GM23338 (cell line): Measurements from ENCODE around the gene TRIOBP. TPM values are rescaled to one million over a fixed set of nuclear protein-coding genes. Genes with fewer than 3 reads are reported as not detected.

Experiments
- ATAC-seq: fragments of 200-7000 bp; cut with Tn5 transposase; 3 replicates; pipeline ENCODE4 v1.9.1; 2020
- DNase-seq: peaks from one replicate; pipeline ENCODE4 v3.0.0-alpha.2; 2015; ENCODE audit warnings: low spot score
- H2AFZ ChIP-seq: fragments of 200-600 bp; sonication (generic); 2 replicates; pipeline ENCODE4 v1.8.0; 2016; ENCODE audit warnings: antibody characterized with exemption, mild to moderate bottlenecking, moderate library complexity
- H3F3A ChIP-seq: fragments of 200-600 bp; sonication (generic); replicated peaks from 2 replicates; pipeline ENCODE4 v1.8.0; 2017; ENCODE audit warnings: antibody characterized with exemption, mixed run types, low read depth
- H3K27ac ChIP-seq: fragments of 200-600 bp; sonication (generic); 2 replicates; pipeline ENCODE4 v1.6.1; 2016; ENCODE audit warnings: low read depth
- H3K27me3 ChIP-seq: fragments of 200-600 bp; sonication (generic); 2 replicates; pipeline ENCODE4 v1.8.0; 2016; ENCODE audit warnings: mild to moderate bottlenecking, mixed run types, moderate library complexity; ENCODE audit not compliant: insufficient read depth
- H3K36me3 ChIP-seq: fragments of 200-600 bp; sonication (generic); 2 replicates; pipeline ENCODE4 v1.8.0; 2016; ENCODE audit warnings: mild to moderate bottlenecking; ENCODE audit not compliant: insufficient read depth
- H3K4me1 ChIP-seq: fragments of 200-600 bp; sonication (generic); 2 replicates; pipeline ENCODE4 v1.8.0; 2016; ENCODE audit warnings: mild to moderate bottlenecking, moderate library complexity; ENCODE audit not compliant: insufficient read depth
- H3K4me2 ChIP-seq: fragments of 200-600 bp; sonication (generic); 2 replicates; pipeline ENCODE4 v1.7.1; 2017; ENCODE audit warnings: mixed run types
- H3K4me3 ChIP-seq: fragments of 200-600 bp; sonication (generic); 2 replicates; pipeline ENCODE4 v1.6.1; 2016; ENCODE audit warnings: mixed run types
- H3K79me2 ChIP-seq: fragments of 200-600 bp; sonication (generic); replicated peaks from 2 replicates; pipeline ENCODE4 v1.8.0; 2017; ENCODE audit warnings: mild to moderate bottlenecking; ENCODE audit not compliant: insufficient read depth
- H3K9me2 ChIP-seq: fragments of 200-600 bp; sonication (generic); 2 replicates; pipeline ENCODE4 v1.8.0; 2017; ENCODE audit not compliant: insufficient read depth
- H4K20me1 ChIP-seq: fragments of 200-600 bp; sonication (generic); replicated peaks from 2 replicates; pipeline ENCODE4 v1.8.0; 2017; ENCODE audit warnings: mild to moderate bottlenecking; ENCODE audit not compliant: insufficient read depth
- H3K27ac Mint-ChIP-seq: 2 replicates; pipeline ENCODE4 v1.8.0; 2020; ENCODE audit warnings: inconsistent platforms, mild to moderate bottlenecking, moderate library complexity, mixed read lengths
- H3K27me3 Mint-ChIP-seq: 3 replicates; pipeline ENCODE4 v1.8.0; 2022; ENCODE audit warnings: low read depth, mild to moderate bottlenecking, moderate library complexity, mixed read lengths, inconsistent platforms; ENCODE audit not compliant: insufficient read depth, poor library complexity
- H3K36me3 Mint-ChIP-seq: 3 replicates; pipeline ENCODE4 v1.8.0; 2021; ENCODE audit warnings: low read depth, mild to moderate bottlenecking, inconsistent platforms, moderate library complexity, mixed read lengths
- H3K4me1 Mint-ChIP-seq: 3 replicates; pipeline ENCODE4 v1.8.0; 2020; ENCODE audit warnings: mild to moderate bottlenecking, inconsistent platforms, mixed read lengths
- H3K4me3 Mint-ChIP-seq: 3 replicates; pipeline ENCODE4 v1.8.0; 2021; ENCODE audit warnings: moderate library complexity, mild to moderate bottlenecking, inconsistent platforms, mixed read lengths
- H3K9me3 Mint-ChIP-seq: 3 replicates; pipeline ENCODE4 v1.8.0; 2020; ENCODE audit warnings: moderate library complexity, mild to moderate bottlenecking, inconsistent platforms, mixed read lengths
- CREB1 ChIP-seq: fragments of 250-450 bp; sonication (Bioruptor Pico); IDR thresholded peaks from 2 replicates; pipeline ENCODE4 v1.5.0; 2020; ENCODE audit warnings: low read depth, mild to moderate bottlenecking, moderate library complexity
- CTCF ChIP-seq, 2 experiments: fragments of 200-600 bp in 1 of 2; sonication (generic) in 1 of 2; conservative IDR thresholded peaks; 2 replicates each; pipeline versions ENCODE4 v1.5.1 to v1.6.1; 2016 to 2017; ENCODE audit warnings: antibody characterized with exemption in 2 of 2, low read depth in 2 of 2, mild to moderate bottlenecking in 2 of 2, moderate library complexity in 1 of 2
- EZH2 ChIP-seq: fragments of 200-600 bp; sonication (generic); IDR thresholded peaks from one replicate; pipeline ENCODE4 v1.8.0; 2017; ENCODE audit warnings: antibody characterized with exemption, mild to moderate bottlenecking, low read depth; ENCODE audit not compliant: unreplicated experiment
- EZH2phosphoT487 ChIP-seq: fragments of 200-600 bp; sonication (generic); IDR thresholded peaks from one replicate; pipeline ENCODE4 v1.8.1; 2018; ENCODE audit warnings: antibody characterized with exemption; ENCODE audit not compliant: unreplicated experiment
- JUNB ChIP-seq: IDR thresholded peaks from one replicate; pipeline ENCODE4 v1.6.1; 2016; ENCODE audit warnings: antibody characterized with exemption; ENCODE audit not compliant: unreplicated experiment
- POLR2AphosphoS5 ChIP-seq: IDR thresholded peaks from 2 replicates; pipeline ENCODE4 v1.6.1; 2016; ENCODE audit warnings: antibody characterized with exemption, low read depth
- STAT1 ChIP-seq: IDR thresholded peaks from one replicate; pipeline ENCODE4 v1.6.1; 2016; ENCODE audit warnings: antibody characterized with exemption; ENCODE audit not compliant: unreplicated experiment
- ZNF331 ChIP-seq: fragments of 250-450 bp; sonication (Bioruptor Pico); IDR thresholded peaks from 2 replicates; pipeline ENCODE4 v1.5.0; 2020; ENCODE audit warnings: low read depth, mild to moderate bottlenecking, moderate library complexity
- polyA plus RNA-seq: library from polyadenylated mRNA; unstranded; fragments of >200 nt; fragmentation: Nextera tagmentation; extraction: Ambion mirVana; gene quantifications from 2 replicates; pipeline ENCODE4 v1.2.1, GENCODE V29; 2016
- total RNA-seq: library from RNA; depleted of rRNA; stranded (reverse); fragments of >200 nt; shearing (Covaris generic); gene quantifications from 2 replicates; pipeline ENCODE4 v1.2.3, GENCODE V29; 2014
- TF ChIP-seq, protein P1 (sequence below): IDR thresholded peaks from one replicate; pipeline ENCODE4 v1.6.1; 2018; ENCODE audit warnings: antibody characterized with exemption; ENCODE audit not compliant: unreplicated experiment
- TF ChIP-seq, protein P2 (sequence below): fragments of 250-450 bp; sonication (Bioruptor Pico); IDR thresholded peaks from 2 replicates; pipeline ENCODE4 v1.5.0; 2020; ENCODE audit warnings: mild to moderate bottlenecking, moderate library complexity

TRIOBP gene
- total and polyA plus RNA-seq, 2 experiments from 2014 or later: 21.4 to 48.4 TPM

DNA sequence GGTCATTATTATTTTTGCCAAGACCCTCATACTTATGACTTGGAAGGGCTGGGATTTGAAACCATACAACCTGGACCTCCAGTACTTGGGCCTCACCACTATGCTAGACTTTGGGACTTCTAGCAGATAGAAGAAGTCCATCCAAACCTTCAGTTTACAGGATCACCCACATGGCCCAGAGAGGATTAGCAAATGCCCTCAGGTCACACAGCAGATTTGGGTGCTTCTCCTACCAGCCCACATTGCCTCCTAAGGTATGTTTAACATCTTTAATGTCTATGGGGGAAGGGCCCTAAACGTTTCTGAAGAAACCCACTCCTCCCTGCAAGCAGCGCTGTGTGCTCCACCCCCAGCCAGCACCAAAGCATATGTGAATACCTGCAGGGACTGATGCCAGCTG lies 93.4 kb downstream of the TRIOBP start:
- H3K27ac ChIP-seq: no peak overlapping the region
- no peak for ATAC-seq
- H3K27me3 Mint-ChIP-seq: peaks cover 7% of the 10 kb centered on the region
- H3K79me2 ChIP-seq: no peaks in the 10 kb centered on the region
- 0 out of 3 replicates have a peak, but pooled peaks cover 3% of the 10 kb centered on the region for H3K36me3 Mint-ChIP-seq
- TF ChIP-seq ZNF331 (CRISPR knock-in tag): no peak
- TF ChIP-seq EZH2: no peak
- TF ChIP-seq, protein P1, sequence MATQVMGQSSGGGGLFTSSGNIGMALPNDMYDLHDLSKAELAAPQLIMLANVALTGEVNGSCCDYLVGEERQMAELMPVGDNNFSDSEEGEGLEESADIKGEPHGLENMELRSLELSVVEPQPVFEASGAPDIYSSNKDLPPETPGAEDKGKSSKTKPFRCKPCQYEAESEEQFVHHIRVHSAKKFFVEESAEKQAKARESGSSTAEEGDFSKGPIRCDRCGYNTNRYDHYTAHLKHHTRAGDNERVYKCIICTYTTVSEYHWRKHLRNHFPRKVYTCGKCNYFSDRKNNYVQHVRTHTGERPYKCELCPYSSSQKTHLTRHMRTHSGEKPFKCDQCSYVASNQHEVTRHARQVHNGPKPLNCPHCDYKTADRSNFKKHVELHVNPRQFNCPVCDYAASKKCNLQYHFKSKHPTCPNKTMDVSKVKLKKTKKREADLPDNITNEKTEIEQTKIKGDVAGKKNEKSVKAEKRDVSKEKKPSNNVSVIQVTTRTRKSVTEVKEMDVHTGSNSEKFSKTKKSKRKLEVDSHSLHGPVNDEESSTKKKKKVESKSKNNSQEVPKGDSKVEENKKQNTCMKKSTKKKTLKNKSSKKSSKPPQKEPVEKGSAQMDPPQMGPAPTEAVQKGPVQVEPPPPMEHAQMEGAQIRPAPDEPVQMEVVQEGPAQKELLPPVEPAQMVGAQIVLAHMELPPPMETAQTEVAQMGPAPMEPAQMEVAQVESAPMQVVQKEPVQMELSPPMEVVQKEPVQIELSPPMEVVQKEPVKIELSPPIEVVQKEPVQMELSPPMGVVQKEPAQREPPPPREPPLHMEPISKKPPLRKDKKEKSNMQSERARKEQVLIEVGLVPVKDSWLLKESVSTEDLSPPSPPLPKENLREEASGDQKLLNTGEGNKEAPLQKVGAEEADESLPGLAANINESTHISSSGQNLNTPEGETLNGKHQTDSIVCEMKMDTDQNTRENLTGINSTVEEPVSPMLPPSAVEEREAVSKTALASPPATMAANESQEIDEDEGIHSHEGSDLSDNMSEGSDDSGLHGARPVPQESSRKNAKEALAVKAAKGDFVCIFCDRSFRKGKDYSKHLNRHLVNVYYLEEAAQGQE: no peak
- no peak for TF ChIP-seq CTCF (conservative IDR thresholded peaks at IDR 0.05; ENCODE audit: low read depth in 2 of 2)
- TF ChIP-seq STAT1: no peak
- no peak for TF ChIP-seq EZH2phosphoT487
- TF ChIP-seq POLR2AphosphoS5: no peak
- TF ChIP-seq, protein P2, sequence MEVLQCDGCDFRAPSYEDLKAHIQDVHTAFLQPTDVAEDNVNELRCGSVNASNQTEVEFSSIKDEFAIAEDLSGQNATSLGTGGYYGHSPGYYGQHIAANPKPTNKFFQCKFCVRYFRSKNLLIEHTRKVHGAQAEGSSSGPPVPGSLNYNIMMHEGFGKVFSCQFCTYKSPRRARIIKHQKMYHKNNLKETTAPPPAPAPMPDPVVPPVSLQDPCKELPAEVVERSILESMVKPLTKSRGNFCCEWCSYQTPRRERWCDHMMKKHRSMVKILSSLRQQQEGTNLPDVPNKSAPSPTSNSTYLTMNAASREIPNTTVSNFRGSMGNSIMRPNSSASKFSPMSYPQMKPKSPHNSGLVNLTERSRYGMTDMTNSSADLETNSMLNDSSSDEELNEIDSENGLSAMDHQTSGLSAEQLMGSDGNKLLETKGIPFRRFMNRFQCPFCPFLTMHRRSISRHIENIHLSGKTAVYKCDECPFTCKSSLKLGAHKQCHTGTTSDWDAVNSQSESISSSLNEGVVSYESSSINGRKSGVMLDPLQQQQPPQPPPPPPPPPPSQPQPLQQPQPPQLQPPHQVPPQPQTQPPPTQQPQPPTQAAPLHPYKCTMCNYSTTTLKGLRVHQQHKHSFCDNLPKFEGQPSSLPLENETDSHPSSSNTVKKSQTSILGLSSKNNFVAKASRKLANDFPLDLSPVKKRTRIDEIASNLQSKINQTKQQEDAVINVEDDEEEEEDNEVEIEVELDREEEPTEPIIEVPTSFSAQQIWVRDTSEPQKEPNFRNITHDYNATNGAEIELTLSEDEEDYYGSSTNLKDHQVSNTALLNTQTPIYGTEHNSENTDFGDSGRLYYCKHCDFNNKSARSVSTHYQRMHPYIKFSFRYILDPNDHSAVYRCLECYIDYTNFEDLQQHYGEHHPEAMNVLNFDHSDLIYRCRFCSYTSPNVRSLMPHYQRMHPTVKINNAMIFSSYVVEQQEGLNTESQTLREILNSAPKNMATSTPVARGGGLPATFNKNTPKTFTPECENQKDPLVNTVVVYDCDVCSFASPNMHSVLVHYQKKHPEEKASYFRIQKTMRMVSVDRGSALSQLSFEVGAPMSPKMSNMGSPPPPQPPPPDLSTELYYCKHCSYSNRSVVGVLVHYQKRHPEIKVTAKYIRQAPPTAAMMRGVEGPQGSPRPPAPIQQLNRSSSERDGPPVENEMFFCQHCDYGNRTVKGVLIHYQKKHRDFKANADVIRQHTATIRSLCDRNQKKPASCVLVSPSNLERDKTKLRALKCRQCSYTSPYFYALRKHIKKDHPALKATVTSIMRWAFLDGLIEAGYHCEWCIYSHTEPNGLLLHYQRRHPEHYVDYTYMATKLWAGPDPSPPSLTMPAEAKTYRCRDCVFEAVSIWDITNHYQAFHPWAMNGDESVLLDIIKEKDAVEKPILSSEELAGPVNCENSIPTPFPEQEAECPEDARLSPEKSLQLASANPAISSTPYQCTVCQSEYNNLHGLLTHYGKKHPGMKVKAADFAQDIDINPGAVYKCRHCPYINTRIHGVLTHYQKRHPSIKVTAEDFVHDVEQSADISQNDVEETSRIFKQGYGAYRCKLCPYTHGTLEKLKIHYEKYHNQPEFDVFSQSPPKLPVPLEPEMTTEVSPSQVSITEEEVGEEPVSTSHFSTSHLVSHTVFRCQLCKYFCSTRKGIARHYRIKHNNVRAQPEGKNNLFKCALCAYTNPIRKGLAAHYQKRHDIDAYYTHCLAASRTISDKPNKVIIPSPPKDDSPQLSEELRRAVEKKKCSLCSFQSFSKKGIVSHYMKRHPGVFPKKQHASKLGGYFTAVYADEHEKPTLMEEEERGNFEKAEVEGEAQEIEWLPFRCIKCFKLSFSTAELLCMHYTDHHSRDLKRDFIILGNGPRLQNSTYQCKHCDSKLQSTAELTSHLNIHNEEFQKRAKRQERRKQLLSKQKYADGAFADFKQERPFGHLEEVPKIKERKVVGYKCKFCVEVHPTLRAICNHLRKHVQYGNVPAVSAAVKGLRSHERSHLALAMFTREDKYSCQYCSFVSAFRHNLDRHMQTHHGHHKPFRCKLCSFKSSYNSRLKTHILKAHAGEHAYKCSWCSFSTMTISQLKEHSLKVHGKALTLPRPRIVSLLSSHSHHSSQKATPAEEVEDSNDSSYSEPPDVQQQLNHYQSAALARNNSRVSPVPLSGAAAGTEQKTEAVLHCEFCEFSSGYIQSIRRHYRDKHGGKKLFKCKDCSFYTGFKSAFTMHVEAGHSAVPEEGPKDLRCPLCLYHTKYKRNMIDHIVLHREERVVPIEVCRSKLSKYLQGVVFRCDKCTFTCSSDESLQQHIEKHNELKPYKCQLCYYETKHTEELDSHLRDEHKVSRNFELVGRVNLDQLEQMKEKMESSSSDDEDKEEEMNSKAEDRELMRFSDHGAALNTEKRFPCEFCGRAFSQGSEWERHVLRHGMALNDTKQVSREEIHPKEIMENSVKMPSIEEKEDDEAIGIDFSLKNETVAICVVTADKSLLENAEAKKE (CRISPR knock-in tag): no peak
- no peak for TF ChIP-seq CREB1
- no peak for TF ChIP-seq JUNB
- no peak overlapping the region for H3K4me3 ChIP-seq
- H3K27ac Mint-ChIP-seq: no peak overlapping the region
- no peaks in the 10 kb centered on the region for H3K36me3 ChIP-seq
- no peak overlapping the region for H3K4me3 Mint-ChIP-seq
- H3K9me2 ChIP-seq: no peaks in the 10 kb centered on the region
- no peak overlapping the region for H3K4me2 ChIP-seq
- no peaks in the 10 kb centered on the region for H4K20me1 ChIP-seq
- 0 out of 2 replicates have a peak, but pooled peaks cover 2% of the 10 kb centered on the region for H3K27me3 ChIP-seq
- no peak overlapping the region for H2AFZ ChIP-seq
- H3K4me1 ChIP-seq: no peaks in the 10 kb centered on the region
- no peaks in the 10 kb centered on the region for H3F3A ChIP-seq
- no peak for DNase-seq
- 0 out of 3 replicates have a peak, but pooled peaks cover 3% of the 10 kb centered on the region for H3K4me1 Mint-ChIP-seq
- H3K9me3 Mint-ChIP-seq: peaks cover 9% of the 10 kb centered on the region
